ENCODE data around the gene XRCC1. TPM values are rescaled to one million over a fixed set of nuclear protein-coding genes. Genes with fewer than 3 reads are reported as not detected.

XRCC1 gene
- polyA plus RNA-seq, 3 donors: 13.1 to 23.0 (median 19.3) TPM

- Histone ChIP-seq H3K36me3 (replicated peaks in 1 of 2; ENCODE audit: control insufficient read depth in 1 of 2, insufficient read depth in 2 of 2, low read length in 2 of 2) (no peaks in the 10 kb centered on the region), H4K20me1 (ENCODE audit: insufficient read depth, low read length) (no peaks in the 10 kb centered on the region), H3K27ac (ENCODE audit: low read depth in 1 of 2, low read length in 2 of 2) (no peak overlapping the region), H3K9ac (ENCODE audit: insufficient read depth, low read length, poor library complexity, severe bottlenecking) (no peak overlapping the region), H2AFZ (ENCODE audit: insufficient read depth, low read depth, low read length, poor library complexity, severe bottlenecking) (no peak overlapping the region), H3K4me2 (replicated peaks; ENCODE audit: extremely low read depth, low read length, poor library complexity, severe bottlenecking) (no peak overlapping the region), H3K9me3 (replicated peaks in 1 of 2; ENCODE audit: control insufficient read depth in 1 of 2, insufficient read depth in 1 of 2, low read length in 2 of 2) (no peaks in the 10 kb centered on the region), H3K27me3 (ENCODE audit: control insufficient read depth in 2 of 2, insufficient read depth in 2 of 2, low read length in 2 of 2) (no peaks in the 10 kb centered on the region), H3K4me3 (replicated peaks in 1 of 3; ENCODE audit: low read depth in 2 of 3, low read length in 3 of 3) (no peak overlapping the region), H3K79me2 (ENCODE audit: insufficient read depth, low read length) (no peaks in the 10 kb centered on the region), H3K4me1 (ENCODE audit: control insufficient read depth in 1 of 2, insufficient read depth in 2 of 2, low read length in 2 of 2) (peaks cover 6 to 11% of the 10 kb centered on the region in 2 donors)
- H3K27me3 Mint-ChIP-seq (ENCODE audit: low read depth in 3 of 3): peaks cover 0 to 5% (median 0%) of the 10 kb centered on the region in 3 donors
- H3K4me3 Mint-ChIP-seq: no peak overlapping the region
- peaks cover 0 to 6% (median 0%) of the 10 kb centered on the region in 7 donors for H3K9me3 Mint-ChIP-seq
- intact Hi-C loops (cut with micrococcal nuclease): no loop called here
- 73% methylated on average over 1 of the region's 3 CpGs for WGBS (ENCODE audit: insufficient coverage)
- H3K27ac Mint-ChIP-seq: peak overlapping the region in 1 of 7 donors; percentile 28
- H3K36me3 Mint-ChIP-seq: peaks cover 34 to 36% of the 10 kb centered on the region in 2 donors
- DNase-seq: no peak
- TF ChIP-seq CTCF (IDR thresholded peaks at IDR 0.05): no peak
- peaks cover 9% of the 10 kb centered on the region for H3K4me1 Mint-ChIP-seq
These were observed 35.2 kb upstream of the XRCC1 start for GRCh38 chr19:43610493-43610892.

DNA sequence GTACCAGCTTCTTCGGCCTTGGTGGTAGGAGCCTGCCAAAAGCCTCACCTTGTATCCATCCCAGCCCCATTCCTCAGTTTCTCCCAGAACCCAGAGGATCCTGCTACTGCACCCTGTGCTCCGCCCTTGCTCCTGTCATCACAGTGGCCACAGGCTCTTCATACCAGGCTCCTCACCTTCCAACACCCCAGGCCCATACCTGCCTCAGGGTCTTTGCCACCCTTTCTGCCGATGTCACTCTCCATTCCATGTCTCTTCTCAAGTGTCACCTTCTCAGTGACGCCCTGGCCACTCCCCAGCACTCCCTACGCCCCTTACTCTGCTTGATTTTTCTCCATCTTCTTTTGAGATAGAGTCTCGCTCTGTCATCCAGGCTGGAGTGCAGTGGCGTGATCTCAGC lies 34.5 kb upstream of the XRCC1 start:
- Histone ChIP-seq H3K9me3 (replicated peaks in 1 of 2; ENCODE audit: control insufficient read depth in 1 of 2, insufficient read depth in 1 of 2, low read length in 2 of 2) (no peaks in the 10 kb centered on the region), H3K27me3 (ENCODE audit: control insufficient read depth in 2 of 2, insufficient read depth in 2 of 2, low read length in 2 of 2) (no peaks in the 10 kb centered on the region), H3K27ac (ENCODE audit: low read depth in 1 of 2, low read length in 2 of 2) (no peak overlapping the region), H3K4me1 (ENCODE audit: control insufficient read depth in 1 of 2, insufficient read depth in 2 of 2, low read length in 2 of 2) (peaks cover 6 to 11% of the 10 kb centered on the region in 2 donors), H2AFZ (ENCODE audit: insufficient read depth, low read depth, low read length, poor library complexity, severe bottlenecking) (no peak overlapping the region), H3K36me3 (replicated peaks in 1 of 2; ENCODE audit: control insufficient read depth in 1 of 2, insufficient read depth in 2 of 2, low read length in 2 of 2) (no peaks in the 10 kb centered on the region), H3K79me2 (ENCODE audit: insufficient read depth, low read length) (no peaks in the 10 kb centered on the region), H4K20me1 (ENCODE audit: insufficient read depth, low read length) (no peaks in the 10 kb centered on the region), H3K4me2 (replicated peaks; ENCODE audit: extremely low read depth, low read length, poor library complexity, severe bottlenecking) (no peak overlapping the region), H3K4me3 (replicated peaks in 1 of 3; ENCODE audit: low read depth in 2 of 3, low read length in 3 of 3) (no peak overlapping the region), H3K9ac (ENCODE audit: insufficient read depth, low read length, poor library complexity, severe bottlenecking) (no peak overlapping the region)
- peaks cover 9% of the 10 kb centered on the region for H3K4me1 Mint-ChIP-seq
- no peak for TF ChIP-seq CTCF (IDR thresholded peaks at IDR 0.05)
- peaks cover 0 to 6% (median 0%) of the 10 kb centered on the region in 7 donors for H3K9me3 Mint-ChIP-seq
- intact Hi-C loops (cut with micrococcal nuclease): no loop called here
- H3K27ac Mint-ChIP-seq: no peak overlapping the region
- peaks cover 34 to 37% of the 10 kb centered on the region in 2 donors for H3K36me3 Mint-ChIP-seq
- no peak for DNase-seq
- no peak overlapping the region for H3K4me3 Mint-ChIP-seq
- peaks cover 0 to 5% (median 0%) of the 10 kb centered on the region in 3 donors for H3K27me3 Mint-ChIP-seq (ENCODE audit: low read depth in 3 of 3)
- 86% methylated on average over 7 of the region's 7 CpGs for WGBS (ENCODE audit: insufficient coverage)

Data from CD14-positive monocyte (primary cell).